ENCODE results near the gene GPR108.
A peak's percentile ranks its signal among the peaks of the same experiment; 100 is the strongest.
"Not testable (repeated sequence)": the region's sequence is repeated elsewhere in the genome, so short reads cannot be mapped to it uniquely, and the experiment has no call there.

The GPR108 gene

GRCh38 chr19:6767357-6768235 is 30.2 kb upstream of the GPR108 start, which contains the start of gene SH2D3A:
Gene SH2D3A, minus strand, starts transcription at chr19:6767435. Its CDS starts 3,687 bp downstream, at chr19:6763748.
- peak; percentile 94 for DNase-seq
- Mint-ChIP-seq H3K27ac (peak within 1 kb of the TSS; percentile 97), H3K36me3 (ENCODE audit: low read depth) (peaks cover 19% of the 10 kb centered on the region), H3K9me3 (no peaks in the 10 kb centered on the region), H3K4me3 (peak within 1 kb of the TSS; percentile 87), H3K27me3 (no peaks in the 10 kb centered on the region), H3K4me1 (ENCODE audit: low read depth) (peaks cover 51% of the 10 kb centered on the region)

DNA sequence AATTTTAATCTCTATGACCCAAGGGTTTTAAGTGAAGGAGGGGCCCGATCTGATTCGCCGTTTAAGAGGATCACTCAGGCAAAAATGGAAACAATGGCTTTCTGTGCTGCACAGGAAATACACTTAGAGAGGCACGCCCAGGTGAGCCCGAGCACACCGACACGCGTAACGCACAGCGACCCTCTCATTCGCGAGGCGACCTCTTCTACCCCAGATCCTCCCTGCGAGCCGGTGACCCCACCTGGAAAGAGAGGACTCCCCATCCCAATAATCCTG is 29.6 kb upstream of the GPR108 start:
- H3K4me1 Mint-ChIP-seq (ENCODE audit: low read depth), result peaks cover 46% of the 10 kb centered on the region
- DNase-seq, result no peak

GRCh38 chr19:6766357-6767080 is 29.1 kb upstream of the GPR108 start:
- Mint-ChIP-seq H3K9me3 (no peaks in the 10 kb centered on the region), H3K4me1 (ENCODE audit: low read depth) (peaks cover 43% of the 10 kb centered on the region), H3K4me3 (peak overlapping the region; percentile 87), H3K36me3 (ENCODE audit: low read depth) (peaks cover 22% of the 10 kb centered on the region), H3K27me3 (no peaks in the 10 kb centered on the region), H3K27ac (peak overlapping the region; percentile 97)
- DNase-seq, result no peak

More for the DNA sequence above, 29.6 kb upstream of the GPR108 start:
- peak overlapping the region; percentile 87 for H3K4me3 Mint-ChIP-seq
- peaks cover 19% of the 10 kb centered on the region for H3K36me3 Mint-ChIP-seq (ENCODE audit: low read depth)
- no peaks in the 10 kb centered on the region for H3K9me3 Mint-ChIP-seq
- peak overlapping the region; percentile 97 for H3K27ac Mint-ChIP-seq
- H3K27me3 Mint-ChIP-seq, result no peaks in the 10 kb centered on the region

GRCh38 chr19:6765738-6766356 is 28.5 kb upstream of the GPR108 start:
- Mint-ChIP-seq H3K27me3 (no peaks in the 10 kb centered on the region), H3K4me3 (peak overlapping the region; percentile 87), H3K9me3 (no peaks in the 10 kb centered on the region), H3K36me3 (ENCODE audit: low read depth) (peaks cover 28% of the 10 kb centered on the region), H3K27ac (peak overlapping the region; percentile 97), H3K4me1 (ENCODE audit: low read depth) (peaks cover 46% of the 10 kb centered on the region)
- DNase-seq, result no peak

DNA sequence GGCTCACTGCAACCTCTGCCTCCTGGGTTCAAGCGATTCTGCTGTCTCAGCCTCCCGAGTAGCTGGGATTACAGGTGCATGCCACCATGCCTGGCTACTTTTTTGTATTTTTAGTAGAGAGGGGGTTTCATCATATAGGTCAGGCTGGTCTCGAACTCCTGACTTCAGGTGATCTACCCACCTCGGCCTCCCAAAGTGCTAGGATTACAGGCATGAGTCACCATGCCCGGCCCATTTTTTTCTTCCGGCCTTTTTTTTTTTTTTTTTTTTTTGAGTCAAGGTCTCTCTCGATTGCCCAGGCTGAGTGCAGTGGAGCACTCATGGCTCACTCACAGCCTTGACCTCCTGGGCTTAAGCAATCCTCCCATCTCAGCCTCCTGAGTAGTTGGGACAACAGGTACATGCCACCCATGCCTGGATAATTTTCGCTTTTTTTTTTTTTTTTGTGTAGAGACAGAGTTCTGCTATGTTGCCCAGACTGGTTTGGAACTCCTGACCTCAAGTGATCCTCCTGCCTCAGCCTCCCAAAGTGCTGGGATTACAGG is 24.9 kb upstream of the GPR108 start:
- H3K27me3 Mint-ChIP-seq, DNase-seq, H3K9me3 Mint-ChIP-seq, H3K4me3 Mint-ChIP-seq: not testable (repeated sequence)
- Mint-ChIP-seq H3K36me3 (ENCODE audit: low read depth) (peaks cover 55% of the 10 kb centered on the region), H3K4me1 (ENCODE audit: low read depth) (peaks cover 36% of the 10 kb centered on the region), H3K27ac (peak overlapping the region; percentile 44)

GRCh38 chr19:6761053-6761676 is 23.8 kb upstream of the GPR108 start:
- DNase-seq, result no peak
- peaks cover 47% of the 10 kb centered on the region for H3K36me3 Mint-ChIP-seq (ENCODE audit: low read depth)
- H3K27ac Mint-ChIP-seq, result no peak overlapping the region
- no peaks in the 10 kb centered on the region for H3K27me3 Mint-ChIP-seq
- peaks cover 27% of the 10 kb centered on the region for H3K4me1 Mint-ChIP-seq (ENCODE audit: low read depth)
- no peak overlapping the region for H3K4me3 Mint-ChIP-seq
- no peaks in the 10 kb centered on the region for H3K9me3 Mint-ChIP-seq

DNA sequence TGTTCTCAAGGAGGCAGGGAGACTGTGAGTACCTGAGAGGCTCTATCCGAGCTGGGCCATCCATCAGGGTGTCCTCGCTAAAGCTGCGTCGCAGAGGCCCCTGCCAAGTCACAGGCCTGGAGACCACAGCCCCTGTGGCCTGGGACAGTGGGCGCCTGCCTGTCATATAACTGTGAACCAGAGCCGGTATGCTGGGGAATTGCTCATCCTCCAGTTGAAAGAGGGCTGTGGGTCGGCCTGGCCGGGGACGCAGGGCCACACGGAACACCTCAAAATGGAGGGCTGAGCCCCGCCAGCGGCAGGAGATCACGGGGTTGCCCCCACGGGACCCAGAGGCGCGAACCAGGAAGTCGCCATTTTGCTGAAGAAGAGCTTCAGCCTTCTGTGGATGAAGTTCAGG is 23.2 kb upstream of the GPR108 start:
- no peak for DNase-seq
- Mint-ChIP-seq H3K27ac (no peak overlapping the region), H3K4me3 (no peak overlapping the region), H3K4me1 (ENCODE audit: low read depth) (peaks cover 21% of the 10 kb centered on the region), H3K9me3 (no peaks in the 10 kb centered on the region), H3K36me3 (ENCODE audit: low read depth) (peaks cover 50% of the 10 kb centered on the region), H3K27me3 (no peaks in the 10 kb centered on the region)

DNA sequence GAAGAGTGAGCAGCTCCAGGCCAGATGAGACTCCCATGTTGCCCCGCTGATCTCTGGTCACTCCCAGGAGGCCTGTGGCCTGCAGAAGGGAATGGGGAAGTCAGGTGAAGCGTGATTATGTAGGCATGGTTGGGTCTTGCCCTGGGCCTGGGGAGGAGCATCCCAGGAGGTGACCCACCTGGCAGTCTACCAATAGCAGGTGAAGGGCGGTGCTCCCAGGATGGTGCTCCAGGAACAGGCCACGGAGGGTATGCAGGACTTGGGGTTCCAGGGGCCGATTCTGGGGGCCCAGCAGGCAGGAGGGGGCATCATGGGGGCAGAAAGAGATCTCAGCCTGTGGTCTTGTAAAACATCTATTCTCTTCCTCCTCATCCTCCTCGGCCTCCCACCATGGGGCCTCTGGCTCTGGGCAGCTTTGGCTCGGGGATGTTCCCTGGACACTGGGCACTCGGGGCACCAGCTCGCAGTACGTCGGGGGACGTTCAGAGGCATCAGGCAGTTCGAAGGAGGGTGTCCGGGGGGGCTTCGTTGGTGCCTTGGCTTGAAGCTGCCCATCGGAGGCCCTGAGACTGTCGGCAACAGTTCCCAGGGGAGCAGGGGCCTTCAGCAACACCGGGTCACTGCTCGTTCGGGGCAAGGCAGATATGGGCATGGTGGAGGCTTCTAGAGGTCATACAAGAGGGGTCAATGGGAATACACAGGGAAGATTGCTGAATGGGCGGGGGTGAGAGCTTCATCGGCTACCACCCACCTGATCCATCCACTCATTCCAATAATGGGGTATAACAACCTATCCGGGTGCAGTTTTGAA is 17.5 kb upstream of the GPR108 start:
- no peaks in the 10 kb centered on the region for H3K9me3 Mint-ChIP-seq
- H3K4me3 Mint-ChIP-seq, result no peak overlapping the region
- H3K27me3 Mint-ChIP-seq, result no peaks in the 10 kb centered on the region
- no peak for DNase-seq
- H3K36me3 Mint-ChIP-seq (ENCODE audit: low read depth), result peaks cover 73% of the 10 kb centered on the region
- H3K27ac Mint-ChIP-seq, result no peak overlapping the region
- H3K4me1 Mint-ChIP-seq (ENCODE audit: low read depth), result peaks cover 20% of the 10 kb centered on the region

- H3K4me3 Mint-ChIP-seq, result no peak overlapping the region
- H3K36me3 Mint-ChIP-seq (ENCODE audit: low read depth), result peaks cover 73% of the 10 kb centered on the region
- no peaks in the 10 kb centered on the region for H3K27me3 Mint-ChIP-seq
- H3K27ac Mint-ChIP-seq, result peak overlapping the region; percentile 91
- H3K9me3 Mint-ChIP-seq, result no peaks in the 10 kb centered on the region
- no peak for DNase-seq
- H3K4me1 Mint-ChIP-seq (ENCODE audit: low read depth), result peaks cover 20% of the 10 kb centered on the region
Observed at GRCh38 chr19:6754136-6754535, 16.8 kb upstream of the GPR108 start.

- peaks cover 17% of the 10 kb centered on the region for H3K4me1 Mint-ChIP-seq (ENCODE audit: low read depth)
- peak overlapping the region; percentile 72 for H3K4me3 Mint-ChIP-seq
- H3K27ac Mint-ChIP-seq, result peak overlapping the region; percentile 91
- DNase-seq, result peak; percentile 92
- no peaks in the 10 kb centered on the region for H3K27me3 Mint-ChIP-seq
- peaks cover 73% of the 10 kb centered on the region for H3K36me3 Mint-ChIP-seq (ENCODE audit: low read depth)
- H3K9me3 Mint-ChIP-seq, result no peaks in the 10 kb centered on the region
Observed at GRCh38 chr19:6753178-6754031, 16.0 kb upstream of the GPR108 start.

DNA sequence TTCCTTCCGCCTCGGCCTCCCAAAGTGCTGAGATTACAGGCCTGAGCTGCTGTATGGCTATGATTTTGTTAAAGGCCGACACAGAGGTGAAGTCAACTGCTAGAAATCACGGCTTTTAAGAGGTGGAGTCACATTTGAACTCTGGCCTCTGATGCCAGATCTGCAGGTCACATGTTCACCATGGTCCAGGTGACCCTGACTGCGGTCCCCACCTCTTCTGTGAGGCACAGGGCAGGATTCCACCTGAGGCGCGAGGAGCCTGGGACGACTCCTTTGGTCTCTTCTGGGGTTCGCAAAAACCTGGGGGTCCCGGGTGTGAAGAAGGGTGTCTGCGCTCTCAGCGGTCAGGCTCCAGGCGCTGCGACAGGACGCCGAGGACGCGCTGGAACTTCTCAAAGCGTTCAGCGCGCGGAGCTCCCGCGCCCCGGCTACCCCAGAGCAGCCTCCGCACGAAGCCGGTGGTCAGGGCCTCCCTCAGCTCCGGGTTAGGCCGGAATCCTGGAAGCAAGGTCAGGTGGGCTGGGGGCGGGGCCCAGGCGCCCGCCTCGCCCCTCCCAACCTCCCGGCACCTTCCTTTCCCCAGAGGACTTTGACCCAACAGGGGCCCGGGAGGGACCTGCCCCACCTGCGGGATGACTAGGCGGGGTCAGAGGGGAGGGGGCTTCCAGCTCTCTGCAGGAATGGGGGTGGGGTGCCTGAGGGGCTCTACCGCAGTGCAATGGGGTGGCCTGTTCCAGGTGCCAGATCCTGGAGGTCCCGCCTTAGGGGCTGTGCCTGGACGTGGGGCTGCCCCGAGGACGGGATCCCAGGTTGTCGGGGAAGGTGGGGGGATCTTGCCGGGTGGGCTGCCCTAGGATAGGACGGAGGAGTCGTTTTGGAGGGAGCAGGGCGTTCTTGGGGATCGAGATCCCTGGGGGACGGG is 15.1 kb upstream of the GPR108 start:
- DNase-seq, result no peak
- H3K9me3 Mint-ChIP-seq, result no peaks in the 10 kb centered on the region
- peaks cover 76% of the 10 kb centered on the region for H3K36me3 Mint-ChIP-seq (ENCODE audit: low read depth)
- no peaks in the 10 kb centered on the region for H3K27me3 Mint-ChIP-seq
- H3K27ac Mint-ChIP-seq, result peak overlapping the region; percentile 44
- peak overlapping the region; percentile 72 for H3K4me3 Mint-ChIP-seq
- H3K4me1 Mint-ChIP-seq (ENCODE audit: low read depth), result peaks cover 15% of the 10 kb centered on the region

DNA sequence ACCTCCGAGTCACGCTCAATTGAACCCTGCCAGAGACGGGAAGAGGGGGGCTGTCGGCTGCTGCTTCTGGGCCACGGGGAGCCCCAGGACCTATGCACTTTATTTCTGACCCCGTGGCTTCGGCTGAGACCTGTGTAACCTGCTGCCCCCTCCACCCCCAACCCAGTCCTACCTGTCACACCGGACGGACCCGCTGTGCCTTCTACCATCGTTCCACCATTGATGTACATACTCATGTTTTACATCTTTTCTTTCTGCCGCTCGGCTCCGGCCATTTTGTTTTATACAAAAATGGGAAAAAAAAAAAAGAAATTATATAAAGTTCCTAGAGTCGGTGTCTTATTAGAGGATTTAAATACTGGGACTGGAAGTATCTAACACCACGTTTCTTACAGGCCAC is 13.8 kb upstream of the GPR108 start:
- Mint-ChIP-seq H3K36me3 (ENCODE audit: low read depth) (peaks cover 84% of the 10 kb centered on the region), H3K27me3 (no peaks in the 10 kb centered on the region), H3K4me3 (no peak overlapping the region), H3K4me1 (ENCODE audit: low read depth) (peaks cover 12% of the 10 kb centered on the region), H3K27ac (no peak overlapping the region), H3K9me3 (no peaks in the 10 kb centered on the region)
- DNase-seq, result no peak
